ENCODE data around the gene MFAP3L.

MFAP3L gene

GRCh38 chr4:170004651-170005295 lies 21.4 kb downstream of the MFAP3L start:
- H3K4me3 ChIP-seq (replicated peaks in 1 of 2; ENCODE audit: low read depth in 2 of 2, low read length in 2 of 2): no peak overlapping the region
- TF ChIP-seq CTCF (IDR thresholded peaks at IDR 0.05; ENCODE audit: low read depth, low read length): no peak
- peak in 1 of 2 donors; percentile 31 for DNase-seq (ENCODE audit: low read depth in 2 of 2)

GRCh38 chr4:170003071-170004070 lies 22.8 kb downstream of the MFAP3L start:
- no peak overlapping the region for H3K4me3 ChIP-seq (replicated peaks in 1 of 2; ENCODE audit: low read depth in 2 of 2, low read length in 2 of 2)
- peak in 1 of 2 donors; percentile 12 for DNase-seq (ENCODE audit: low read depth in 2 of 2)
- no peak for TF ChIP-seq CTCF (IDR thresholded peaks at IDR 0.05; ENCODE audit: low read depth, low read length)

- TF ChIP-seq CTCF (IDR thresholded peaks at IDR 0.05; ENCODE audit: low read depth, low read length): no peak
- no peak overlapping the region for H3K4me3 ChIP-seq (replicated peaks in 1 of 2; ENCODE audit: low read depth in 2 of 2, low read length in 2 of 2)
- no peak for DNase-seq (ENCODE audit: low read depth in 2 of 2)
Observed at GRCh38 chr4:170001745-170002267, 24.4 kb downstream of the MFAP3L start.

- no peak for DNase-seq (ENCODE audit: low read depth in 2 of 2)
- no peak overlapping the region for H3K4me3 ChIP-seq (replicated peaks in 1 of 2; ENCODE audit: low read depth in 2 of 2, low read length in 2 of 2)
Observed at GRCh38 chr4:170001011-170001744, 25.0 kb downstream of the MFAP3L start.

GRCh38 chr4:169999923-170000322 lies 26.3 kb downstream of the MFAP3L start:
- no peak for DNase-seq (ENCODE audit: low read depth in 2 of 2)
- no peak for TF ChIP-seq CTCF (IDR thresholded peaks at IDR 0.05; ENCODE audit: low read depth, low read length)
- H3K4me3 ChIP-seq (replicated peaks in 1 of 2; ENCODE audit: low read depth in 2 of 2, low read length in 2 of 2): no peak overlapping the region

More at GRCh38 chr4:170001011-170001744, 25.0 kb downstream of the MFAP3L start:
- TF ChIP-seq CTCF (IDR thresholded peaks at IDR 0.05; ENCODE audit: low read depth, low read length): no peak

- no peak overlapping the region for H3K4me3 ChIP-seq (replicated peaks in 1 of 2; ENCODE audit: low read depth in 2 of 2, low read length in 2 of 2)
- DNase-seq (ENCODE audit: low read depth in 2 of 2): no peak
Observed at GRCh38 chr4:169998981-169999380, 27.2 kb downstream of the MFAP3L start.

More at GRCh38 chr4:169998981-169999380, 27.2 kb downstream of the MFAP3L start:
- TF ChIP-seq CTCF (IDR thresholded peaks at IDR 0.05; ENCODE audit: low read depth, low read length): no peak
